GM21447 (cell line): ENCODE data around the gene P3H2.

Experiments
- ATAC-seq: cut with Tn5 transposase; IDR thresholded peaks from one replicate; pipeline ENCODE4 v1.9.1; 2021; ENCODE audit not compliant: unreplicated experiment

Gene P3H2

GRCh38 chr3:190127195-190127594 is 6.5 kb upstream of the P3H2 start:
- no peak for ATAC-seq

- ATAC-seq = no peak
Observed at GRCh38 chr3:190125436-190126068, 4.9 kb upstream of the P3H2 start.

- ATAC-seq = no peak
Observed at GRCh38 chr3:190124067-190124466, 3.4 kb upstream of the P3H2 start.

- no peak for ATAC-seq
Observed at GRCh38 chr3:190122198-190122771, 1.6 kb upstream of the P3H2 start.

GRCh38 chr3:190121383-190121782 is 686 bp upstream of the P3H2 start:
- no peak for ATAC-seq

GRCh38 chr3:190121061-190121377 is 322 bp upstream of the P3H2 start:
- ATAC-seq = no peak

- ATAC-seq = peak; percentile 38
Observed at GRCh38 chr3:190119461-190120268, 1.0 kb downstream of the P3H2 start.

GRCh38 chr3:190118438-190118837 is 2.3 kb downstream of the P3H2 start:
- no peak for ATAC-seq

GRCh38 chr3:190117981-190118380 is 2.7 kb downstream of the P3H2 start:
- ATAC-seq = no peak

GRCh38 chr3:190116551-190117067 is 4.1 kb downstream of the P3H2 start:
- no peak for ATAC-seq

- ATAC-seq = no peak
Observed at GRCh38 chr3:190110826-190111225, 9.9 kb downstream of the P3H2 start.

GRCh38 chr3:190109441-190109840 is 11.3 kb downstream of the P3H2 start:
- ATAC-seq = no peak

- ATAC-seq = no peak
Observed at GRCh38 chr3:190108804-190109203, 11.9 kb downstream of the P3H2 start.

- no peak for ATAC-seq
Observed at GRCh38 chr3:190105876-190106275, 14.8 kb downstream of the P3H2 start.

- peak; percentile 57 for ATAC-seq
Observed at GRCh38 chr3:190101320-190102011, 19.2 kb downstream of the P3H2 start.

GRCh38 chr3:190099099-190099498 is 21.6 kb downstream of the P3H2 start:
- ATAC-seq = no peak

- no peak for ATAC-seq
Observed at GRCh38 chr3:190097617-190098016, 23.1 kb downstream of the P3H2 start.

- ATAC-seq = no peak
Observed at GRCh38 chr3:190097025-190097424, 23.7 kb downstream of the P3H2 start.

GRCh38 chr3:190096345-190096744 is 24.4 kb downstream of the P3H2 start:
- no peak for ATAC-seq

GRCh38 chr3:190094160-190094718 is 26.5 kb downstream of the P3H2 start:
- no peak for ATAC-seq

- no peak for ATAC-seq
Observed at GRCh38 chr3:190092250-190092649, 28.4 kb downstream of the P3H2 start.
